HCT116 (cell line): ENCODE data around the gene CD109.

Experiments
- CBX3 ChIP-seq: IDR thresholded peaks from 2 replicates; pipeline ENCODE4 v1.6.1; 2012; ENCODE audit warnings: low read depth
- CTCF ChIP-seq, 3 experiments: fragments of 200-600 bp in 1 of 3; sonication (generic) in 1 of 3; IDR thresholded peaks in 2 of 3; conservative IDR thresholded peaks in 1 of 3; 2 replicates each; pipeline ENCODE4 v1.5.1; 2012 to 2017; ENCODE audit warnings: low read depth in 2 of 3, low read length in 2 of 3, antibody characterized with exemption in 1 of 3, borderline replicate concordance in 1 of 3, control low read depth in 1 of 3, mild to moderate bottlenecking in 1 of 3, mixed read lengths in 1 of 3, mixed run types in 1 of 3, moderate library complexity in 1 of 3; ENCODE audit not compliant: insufficient read depth in 1 of 3
- EZH2 ChIP-seq: fragments of 200-600 bp; sonication (generic); IDR thresholded peaks from 2 replicates; pipeline ENCODE4 v1.6.1; 2017; ENCODE audit warnings: antibody characterized with exemption, mixed run types
- EZH2phosphoT487 ChIP-seq: fragments of 200-600 bp; IDR thresholded peaks from 2 replicates; pipeline ENCODE4 v1.6.1; 2018; ENCODE audit warnings: antibody characterized with exemption, borderline replicate concordance
- FOSL1 ChIP-seq: IDR thresholded peaks from 2 replicates; pipeline ENCODE4 v1.6.1; 2012; ENCODE audit warnings: low read depth
- POLR2A ChIP-seq: IDR thresholded peaks from 2 replicates; pipeline ENCODE4 v1.7.0; 2011; ENCODE audit warnings: borderline replicate concordance; ENCODE audit not compliant: insufficient read depth, insufficient read length; ENCODE audit errors: extremely low read depth
- POLR2AphosphoS5 ChIP-seq: IDR thresholded peaks from 2 replicates; pipeline ENCODE4 v1.6.1; 2011; ENCODE audit warnings: mild to moderate bottlenecking, low read depth, low read length, moderate library complexity
- RAD21 ChIP-seq: IDR thresholded peaks from 2 replicates; pipeline ENCODE4 v1.6.1; 2012; ENCODE audit warnings: low read depth, mild to moderate bottlenecking
- SIN3A ChIP-seq: IDR thresholded peaks from 2 replicates; pipeline ENCODE4 v1.6.1; 2012; ENCODE audit warnings: low read depth
- SRF ChIP-seq: IDR thresholded peaks from 2 replicates; pipeline ENCODE4 v1.6.1; 2012; ENCODE audit warnings: low read depth
- TCF7L2 ChIP-seq: IDR thresholded peaks from 2 replicates; pipeline ENCODE4 v1.7.0; 2011; ENCODE audit warnings: borderline replicate concordance, inconsistent platforms; ENCODE audit not compliant: insufficient read depth, insufficient read length; ENCODE audit errors: extremely low read depth
- YY1 ChIP-seq: IDR thresholded peaks from 2 replicates; pipeline ENCODE4 v1.6.1; 2011; ENCODE audit warnings: low read length, low read depth, moderate library complexity, mild to moderate bottlenecking; ENCODE audit not compliant: insufficient replicate concordance; ENCODE audit errors: extremely low read depth
- TF ChIP-seq, protein P1 (sequence below): IDR thresholded peaks from 2 replicates; pipeline ENCODE4 v1.6.1; 2012
- TF ChIP-seq, protein P2 (sequence below): IDR thresholded peaks from 2 replicates; pipeline ENCODE4 v1.6.1; 2012

DNA sequence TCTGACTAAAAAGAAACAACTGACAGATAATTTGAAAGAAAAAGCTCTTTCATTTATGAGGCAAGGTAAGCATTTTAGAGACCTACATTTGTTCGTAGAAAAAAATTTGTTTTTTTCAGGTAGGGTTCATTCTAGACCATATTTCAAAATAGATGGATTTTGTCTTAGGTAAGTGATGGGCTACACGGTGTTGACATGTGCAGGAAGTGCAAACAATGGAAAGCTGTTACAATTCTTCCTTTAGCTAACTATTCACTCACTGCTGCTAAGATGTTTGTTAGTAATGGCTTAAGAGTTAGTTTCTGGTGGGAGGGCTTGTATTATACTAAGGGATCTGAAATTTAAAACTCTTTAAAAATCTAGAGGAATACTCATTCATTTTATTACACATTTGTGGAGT lies 96.7 kb downstream of the CD109 start:
- TF ChIP-seq POLR2AphosphoS5 (no peak), POLR2A (no peak), CTCF (IDR thresholded peaks at IDR 0.05 in 2 of 3, conservative IDR thresholded peaks at IDR 0.05 in 1 of 3; ENCODE audit: borderline replicate concordance in 1 of 3, insufficient read depth in 1 of 3, low read depth in 2 of 3, low read length in 2 of 3) (no peak), TCF7L2 (no peak), SIN3A (no peak), YY1 (no peak), RAD21 (no peak), EZH2phosphoT487 (no peak), EZH2 (no peak), SRF (no peak), FOSL1 (no peak), CBX3 (no peak)
- TF ChIP-seq, protein P1, sequence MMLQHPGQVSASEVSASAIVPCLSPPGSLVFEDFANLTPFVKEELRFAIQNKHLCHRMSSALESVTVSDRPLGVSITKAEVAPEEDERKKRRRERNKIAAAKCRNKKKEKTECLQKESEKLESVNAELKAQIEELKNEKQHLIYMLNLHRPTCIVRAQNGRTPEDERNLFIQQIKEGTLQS = no peak
- TF ChIP-seq, protein P2, sequence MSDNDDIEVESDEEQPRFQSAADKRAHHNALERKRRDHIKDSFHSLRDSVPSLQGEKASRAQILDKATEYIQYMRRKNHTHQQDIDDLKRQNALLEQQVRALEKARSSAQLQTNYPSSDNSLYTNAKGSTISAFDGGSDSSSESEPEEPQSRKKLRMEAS = no peak
